GM12891 (cell line): ENCODE data around the gene CAPN10.

Source experiments
- POLR2A ChIP-seq: IDR thresholded peaks from 2 replicates; pipeline ENCODE4 v1.6.1; 2011; ENCODE audit warnings: low read depth, low read length, control low read depth
- TAF1 ChIP-seq: IDR thresholded peaks from 2 replicates; pipeline ENCODE4 v1.6.1; 2011; ENCODE audit warnings: low read depth, low read length, control low read depth

- TF ChIP-seq POLR2A (no peak), TAF1 (no peak)
Observed at GRCh38 chr2:240622531-240623235, 36.1 kb downstream of the CAPN10 start.
